ENCODE data around the gene NUP107. TPM values are rescaled to one million over a fixed set of nuclear protein-coding genes. Genes with fewer than 3 reads are reported as not detected.

NUP107 gene
- total RNA-seq, 2 experiments from 2014 or later, result 37.2 to 38.7 TPM

DNA sequence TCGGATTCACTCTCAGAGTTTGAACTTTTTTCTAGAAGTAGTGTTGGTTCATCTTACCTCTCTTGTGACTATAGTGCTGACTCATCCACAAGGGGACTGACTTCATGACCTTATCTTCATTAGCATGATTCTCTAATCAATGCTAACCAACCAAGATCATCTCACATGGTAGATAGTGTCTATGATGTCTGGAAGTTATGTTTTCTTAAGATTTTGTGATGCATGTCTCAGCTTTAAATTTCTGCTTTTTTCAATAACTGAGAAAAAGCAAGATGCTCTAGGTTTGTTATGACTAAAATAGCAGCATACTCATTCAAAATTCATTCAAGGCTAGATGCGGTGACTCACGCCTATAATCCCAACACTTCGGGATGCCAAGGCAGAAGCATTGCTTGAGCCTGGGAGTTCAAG, 46.9 kb downstream of the NUP107 start:
- no peak for TF ChIP-seq CTCF (IDR thresholded peaks at IDR 0.05)
- CTCF ChIA-PET, result interaction anchor here (0.6 kb wide), 1 partner anchor 28 kb away, joined by 4 read pairs; no protein-coding TSS in a partner anchor
- Mint-ChIP-seq H3K9me3 (no peaks in the 10 kb centered on the region), H3K27ac (no peak overlapping the region), H3K4me1 (ENCODE audit: low read depth) (no peaks in the 10 kb centered on the region), H3K4me3 (no peak overlapping the region), H3K27me3 (no peaks in the 10 kb centered on the region), H3K36me3 (ENCODE audit: low read depth) (peaks cover 54% of the 10 kb centered on the region)
- POLR2A ChIA-PET, result no interaction called here
- no peaks in the 10 kb centered on the region for H3K9me3 ChIP-seq (ENCODE audit: control insufficient read depth in 1 of 2, insufficient read depth in 1 of 2, low read length in 2 of 2)
- H3K27ac ChIP-seq (ENCODE audit: low read depth in 1 of 2, low read length in 2 of 2), result no peak overlapping the region
- no peaks in the 10 kb centered on the region for H3K4me1 ChIP-seq (ENCODE audit: insufficient read depth, low read length)
- H3K27me3 ChIP-seq (ENCODE audit: control insufficient read depth in 1 of 2, insufficient read depth in 2 of 2, low read length in 2 of 2), result no peaks in the 10 kb centered on the region
- intact Hi-C loops (cut with DNase I, micrococcal nuclease), result no loop called here
- DNase-seq, result no peak
- H3K4me3 ChIP-seq (ENCODE audit: low read length), result no peak overlapping the region
- H3K36me3 ChIP-seq (ENCODE audit: insufficient read depth, low read length), result peaks cover 52% of the 10 kb centered on the region
- no peak for ATAC-seq (ENCODE audit: poor library complexity)

- no peaks in the 10 kb centered on the region for H3K9me3 Mint-ChIP-seq
- intact Hi-C loops (cut with DNase I, micrococcal nuclease), result loop anchor here (5.0 to 10.0 kb wide), 2 partner anchors 48 to 125 kb away; partner anchors contain the start of gene RAP1B (in 1 of the 2)
- Histone ChIP-seq H3K4me3 (ENCODE audit: low read length) (no peak overlapping the region), H3K4me1 (ENCODE audit: insufficient read depth, low read length) (no peaks in the 10 kb centered on the region), H3K9me3 (ENCODE audit: control insufficient read depth in 1 of 2, insufficient read depth in 1 of 2, low read length in 2 of 2) (no peaks in the 10 kb centered on the region), H3K27me3 (ENCODE audit: control insufficient read depth in 1 of 2, insufficient read depth in 2 of 2, low read length in 2 of 2) (no peaks in the 10 kb centered on the region), H3K27ac (ENCODE audit: low read depth in 1 of 2, low read length in 2 of 2) (no peak overlapping the region), H3K36me3 (ENCODE audit: insufficient read depth, low read length) (peaks cover 30% of the 10 kb centered on the region)
- POLR2A ChIA-PET, result interaction anchor here (0.6 kb wide), 1 partner anchor 12 kb away, joined by 4 read pairs; no protein-coding TSS in a partner anchor
- no peak overlapping the region for H3K27ac Mint-ChIP-seq
- peaks cover 9% of the 10 kb centered on the region for H3K4me1 Mint-ChIP-seq (ENCODE audit: low read depth)
- H3K27me3 Mint-ChIP-seq, result no peaks in the 10 kb centered on the region
- H3K4me3 Mint-ChIP-seq, result no peak overlapping the region
- no peak for DNase-seq
- peaks cover 36% of the 10 kb centered on the region for H3K36me3 Mint-ChIP-seq (ENCODE audit: low read depth)
- ATAC-seq (ENCODE audit: poor library complexity), result no peak
- CTCF ChIA-PET, result no interaction called here
- TF ChIP-seq CTCF (IDR thresholded peaks at IDR 0.05), result no peak
Measured at GRCh38 chr12:68739891-68740290, 53.1 kb downstream of the NUP107 start.

GRCh38 chr12:68743356-68743755, 56.6 kb downstream of the NUP107 start:
- POLR2A ChIA-PET, result interaction anchor here (1.7 kb wide), 1 partner anchor 65 kb away, joined by 7 read pairs; the partner anchor contains the start of gene MDM2
- DNase-seq (no peak), ATAC-seq (ENCODE audit: poor library complexity) (no peak)
- no peaks in the 10 kb centered on the region for H3K27me3 ChIP-seq (ENCODE audit: control insufficient read depth in 1 of 2, insufficient read depth in 2 of 2, low read length in 2 of 2)
- H3K4me1 ChIP-seq (ENCODE audit: insufficient read depth, low read length), result peaks cover 14% of the 10 kb centered on the region
- peak overlapping the region; percentile 38 for H3K27ac Mint-ChIP-seq
- no peak for TF ChIP-seq CTCF (IDR thresholded peaks at IDR 0.05)
- H3K9me3 Mint-ChIP-seq, result no peaks in the 10 kb centered on the region
- CTCF ChIA-PET, result no interaction called here
- peak overlapping the region; percentile 2 for H3K4me3 Mint-ChIP-seq
- peaks cover 12% of the 10 kb centered on the region for H3K36me3 ChIP-seq (ENCODE audit: insufficient read depth, low read length)
- H3K4me1 Mint-ChIP-seq (ENCODE audit: low read depth), result peaks cover 41% of the 10 kb centered on the region
- no peak overlapping the region for H3K27ac ChIP-seq (ENCODE audit: low read depth in 1 of 2, low read length in 2 of 2)
- no peaks in the 10 kb centered on the region for H3K27me3 Mint-ChIP-seq
- intact Hi-C loops (cut with DNase I, micrococcal nuclease), result loop anchor here (5.0 to 10.0 kb wide), 2 partner anchors 51 to 129 kb away; partner anchors contain the start of gene RAP1B (in 1 of the 2)
- H3K4me3 ChIP-seq (ENCODE audit: low read length), result no peak overlapping the region
- peaks cover 32% of the 10 kb centered on the region for H3K36me3 Mint-ChIP-seq (ENCODE audit: low read depth)
- no peaks in the 10 kb centered on the region for H3K9me3 ChIP-seq (ENCODE audit: control insufficient read depth in 1 of 2, insufficient read depth in 1 of 2, low read length in 2 of 2)

Measured in CD4-positive, alpha-beta T cell (primary cell).